ENCODE data around the gene LRRFIP1.
"Not testable (repeated sequence)": the region's sequence is repeated elsewhere in the genome, so short reads cannot be mapped to it uniquely, and the experiment has no call there.

Gene LRRFIP1

GRCh38 chr2:237744613-237745249 is 117.3 kb downstream of the LRRFIP1 start:
- TF ChIP-seq, protein P1, sequence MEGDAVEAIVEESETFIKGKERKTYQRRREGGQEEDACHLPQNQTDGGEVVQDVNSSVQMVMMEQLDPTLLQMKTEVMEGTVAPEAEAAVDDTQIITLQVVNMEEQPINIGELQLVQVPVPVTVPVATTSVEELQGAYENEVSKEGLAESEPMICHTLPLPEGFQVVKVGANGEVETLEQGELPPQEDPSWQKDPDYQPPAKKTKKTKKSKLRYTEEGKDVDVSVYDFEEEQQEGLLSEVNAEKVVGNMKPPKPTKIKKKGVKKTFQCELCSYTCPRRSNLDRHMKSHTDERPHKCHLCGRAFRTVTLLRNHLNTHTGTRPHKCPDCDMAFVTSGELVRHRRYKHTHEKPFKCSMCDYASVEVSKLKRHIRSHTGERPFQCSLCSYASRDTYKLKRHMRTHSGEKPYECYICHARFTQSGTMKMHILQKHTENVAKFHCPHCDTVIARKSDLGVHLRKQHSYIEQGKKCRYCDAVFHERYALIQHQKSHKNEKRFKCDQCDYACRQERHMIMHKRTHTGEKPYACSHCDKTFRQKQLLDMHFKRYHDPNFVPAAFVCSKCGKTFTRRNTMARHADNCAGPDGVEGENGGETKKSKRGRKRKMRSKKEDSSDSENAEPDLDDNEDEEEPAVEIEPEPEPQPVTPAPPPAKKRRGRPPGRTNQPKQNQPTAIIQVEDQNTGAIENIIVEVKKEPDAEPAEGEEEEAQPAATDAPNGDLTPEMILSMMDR (IDR thresholded peaks at IDR 0.05; ENCODE audit: insufficient read depth, low read depth, low read length, missing control alignments): peak; percentile 87
- peak; percentile 66 for DNase-seq (ENCODE audit: low read depth)
- no peak overlapping the region for H3K4me3 ChIP-seq (ENCODE audit: low read depth, low read length)

DNA sequence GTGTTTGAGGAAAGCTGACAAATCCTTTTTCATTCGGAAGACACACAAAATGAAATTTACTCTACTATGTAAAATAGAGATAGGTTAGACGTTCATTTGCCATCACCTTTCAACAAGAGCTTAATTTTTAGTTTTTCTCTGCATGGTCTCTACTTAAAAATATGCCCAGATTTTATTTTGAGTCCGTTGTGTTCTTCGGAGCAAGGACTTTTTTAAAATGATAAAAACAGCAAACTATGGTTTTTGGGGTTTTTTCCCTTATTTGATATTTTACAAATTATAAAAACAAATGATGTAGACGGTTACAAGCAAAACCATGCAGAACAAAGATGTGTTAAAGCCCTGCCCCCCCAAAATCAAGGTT is 117.8 kb downstream of the LRRFIP1 start:
- TF ChIP-seq, protein P1 (IDR thresholded peaks at IDR 0.05; ENCODE audit: insufficient read depth, low read depth, low read length, missing control alignments): no peak
- DNase-seq (ENCODE audit: low read depth): no peak
- H3K4me3 ChIP-seq (ENCODE audit: low read depth, low read length): no peak overlapping the region

- no peak for DNase-seq (ENCODE audit: low read depth)
- H3K4me3 ChIP-seq (ENCODE audit: low read depth, low read length): no peak overlapping the region
- TF ChIP-seq, protein P1 (IDR thresholded peaks at IDR 0.05; ENCODE audit: insufficient read depth, low read depth, low read length, missing control alignments): no peak
Measured at GRCh38 chr2:237746302-237747080, 119.1 kb downstream of the LRRFIP1 start.

- TF ChIP-seq, protein P1 (IDR thresholded peaks at IDR 0.05; ENCODE audit: insufficient read depth, low read depth, low read length, missing control alignments): no peak
- no peak for DNase-seq (ENCODE audit: low read depth)
- H3K4me3 ChIP-seq (ENCODE audit: low read depth, low read length): no peak overlapping the region
Measured at GRCh38 chr2:237747189-237747588, 119.8 kb downstream of the LRRFIP1 start.

GRCh38 chr2:237749002-237749401 is 121.6 kb downstream of the LRRFIP1 start:
- H3K4me3 ChIP-seq (ENCODE audit: low read depth, low read length): no peak overlapping the region
- TF ChIP-seq, protein P1 (IDR thresholded peaks at IDR 0.05; ENCODE audit: insufficient read depth, low read depth, low read length, missing control alignments): no peak
- DNase-seq (ENCODE audit: low read depth): no peak

DNA sequence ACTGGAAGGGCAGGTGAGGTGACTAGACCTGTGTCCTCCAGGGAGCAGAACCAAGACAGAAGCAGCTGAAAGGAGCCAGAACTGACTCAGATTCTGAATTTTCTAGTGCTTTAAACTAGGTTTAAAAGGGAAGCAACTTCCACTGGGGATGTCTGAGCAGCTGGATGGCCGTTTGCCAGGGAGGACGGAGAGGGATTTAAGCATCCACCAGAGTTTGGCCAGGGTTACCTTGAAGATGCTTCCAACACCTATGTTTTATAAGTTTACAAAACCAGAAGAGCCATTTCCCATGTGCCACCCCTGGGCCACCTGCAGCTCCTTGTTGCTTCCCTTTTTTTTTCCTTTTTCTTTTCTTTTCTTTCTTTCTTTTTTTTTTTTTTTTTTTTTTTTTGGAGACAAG is 122.6 kb downstream of the LRRFIP1 start:
- TF ChIP-seq, protein P1 (IDR thresholded peaks at IDR 0.05; ENCODE audit: insufficient read depth, low read depth, low read length, missing control alignments): no peak
- H3K4me3 ChIP-seq (ENCODE audit: low read depth, low read length): no peak overlapping the region
- DNase-seq (ENCODE audit: low read depth): no peak

DNA sequence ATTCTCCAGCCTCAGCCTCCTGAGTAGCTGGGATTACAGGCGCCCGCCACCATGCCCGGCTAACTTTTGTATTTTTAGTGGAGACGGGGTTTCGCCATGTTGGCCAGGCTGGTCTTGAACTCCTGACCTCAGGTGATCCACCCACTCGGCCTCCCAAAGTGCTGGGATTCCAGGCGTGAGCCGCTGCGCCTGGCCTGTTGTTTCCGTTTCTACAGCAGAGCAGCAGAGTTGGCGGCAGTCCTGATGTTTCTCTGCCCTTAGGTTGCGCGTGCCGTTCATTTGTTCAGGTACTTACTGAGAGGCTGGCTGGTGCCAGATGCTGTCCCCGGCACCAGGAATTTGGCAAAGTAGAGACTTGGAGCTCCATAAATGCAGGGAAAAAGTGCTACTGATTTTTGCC is 123.1 kb downstream of the LRRFIP1 start:
- not testable (repeated sequence) for H3K4me3 ChIP-seq (ENCODE audit: low read depth, low read length); DNase-seq (ENCODE audit: low read depth)
